WI38 (cell line): Measurements from ENCODE around the gene CLSTN2.
"Not testable (repeated sequence)": the region's sequence is repeated elsewhere in the genome, so short reads cannot be mapped to it uniquely, and the experiment has no call there.

Experiments used
- H3K4me3 ChIP-seq: 2 replicates; pipeline ENCODE4 v1.5.1; 2011; ENCODE audit warnings: low read depth, mild to moderate bottlenecking, control low read depth, low read length
- TF ChIP-seq, protein P1 (sequence below): IDR thresholded peaks from 2 replicates; pipeline ENCODE4 v1.5.1; 2012; ENCODE audit warnings: low read depth, mild to moderate bottlenecking, control low read depth, low read length

Gene CLSTN2

GRCh38 chr3:140406655-140407054 is 471.7 kb downstream of the CLSTN2 start:
- TF ChIP-seq, protein P1, sequence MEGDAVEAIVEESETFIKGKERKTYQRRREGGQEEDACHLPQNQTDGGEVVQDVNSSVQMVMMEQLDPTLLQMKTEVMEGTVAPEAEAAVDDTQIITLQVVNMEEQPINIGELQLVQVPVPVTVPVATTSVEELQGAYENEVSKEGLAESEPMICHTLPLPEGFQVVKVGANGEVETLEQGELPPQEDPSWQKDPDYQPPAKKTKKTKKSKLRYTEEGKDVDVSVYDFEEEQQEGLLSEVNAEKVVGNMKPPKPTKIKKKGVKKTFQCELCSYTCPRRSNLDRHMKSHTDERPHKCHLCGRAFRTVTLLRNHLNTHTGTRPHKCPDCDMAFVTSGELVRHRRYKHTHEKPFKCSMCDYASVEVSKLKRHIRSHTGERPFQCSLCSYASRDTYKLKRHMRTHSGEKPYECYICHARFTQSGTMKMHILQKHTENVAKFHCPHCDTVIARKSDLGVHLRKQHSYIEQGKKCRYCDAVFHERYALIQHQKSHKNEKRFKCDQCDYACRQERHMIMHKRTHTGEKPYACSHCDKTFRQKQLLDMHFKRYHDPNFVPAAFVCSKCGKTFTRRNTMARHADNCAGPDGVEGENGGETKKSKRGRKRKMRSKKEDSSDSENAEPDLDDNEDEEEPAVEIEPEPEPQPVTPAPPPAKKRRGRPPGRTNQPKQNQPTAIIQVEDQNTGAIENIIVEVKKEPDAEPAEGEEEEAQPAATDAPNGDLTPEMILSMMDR, result no peak
- no peak overlapping the region for H3K4me3 ChIP-seq

DNA sequence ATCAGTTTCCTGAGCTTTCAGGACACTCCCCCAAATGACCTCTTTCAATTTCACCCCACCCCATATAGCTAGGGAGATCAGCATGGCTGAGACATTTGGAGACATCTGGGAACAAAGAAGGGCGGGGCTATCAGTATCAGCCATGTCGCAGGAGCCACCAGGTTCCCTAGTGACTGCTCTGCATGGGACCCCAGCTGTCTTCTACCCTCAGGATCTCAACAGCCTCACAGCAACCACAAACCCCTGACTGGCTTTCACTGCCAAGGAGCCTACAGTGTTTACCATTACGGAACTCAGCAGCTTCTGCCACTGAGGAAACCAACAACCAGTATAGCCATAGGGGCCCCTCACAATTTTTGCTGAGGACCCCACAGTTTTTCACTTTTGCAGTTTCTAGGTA is 473.3 kb downstream of the CLSTN2 start:
- TF ChIP-seq, protein P1, result no peak

DNA sequence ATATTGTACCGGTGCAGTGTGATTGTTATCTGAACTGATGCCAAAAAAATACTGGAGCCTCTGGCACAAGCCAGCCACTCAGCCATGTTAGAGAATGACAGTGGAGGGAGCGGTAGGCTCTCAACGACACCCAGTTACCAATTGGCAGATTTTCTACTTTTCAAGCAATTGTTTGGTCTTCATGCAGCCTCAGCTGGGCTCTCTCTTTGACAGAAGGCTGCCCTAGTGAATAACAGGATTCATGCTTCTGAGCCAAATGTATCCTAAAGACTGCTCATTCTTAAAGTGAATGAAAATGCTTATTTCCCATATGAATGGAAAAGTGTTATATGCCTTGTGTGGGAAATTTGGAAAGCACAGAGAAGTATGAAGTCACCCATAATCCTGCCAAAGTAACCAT is 481.7 kb downstream of the CLSTN2 start:
- no peak overlapping the region for H3K4me3 ChIP-seq
- TF ChIP-seq, protein P1, result no peak

More for the DNA sequence above, 473.3 kb downstream of the CLSTN2 start:
- no peak overlapping the region for H3K4me3 ChIP-seq

GRCh38 chr3:140420621-140421357 is 485.8 kb downstream of the CLSTN2 start:
- TF ChIP-seq, protein P1, result no peak

DNA sequence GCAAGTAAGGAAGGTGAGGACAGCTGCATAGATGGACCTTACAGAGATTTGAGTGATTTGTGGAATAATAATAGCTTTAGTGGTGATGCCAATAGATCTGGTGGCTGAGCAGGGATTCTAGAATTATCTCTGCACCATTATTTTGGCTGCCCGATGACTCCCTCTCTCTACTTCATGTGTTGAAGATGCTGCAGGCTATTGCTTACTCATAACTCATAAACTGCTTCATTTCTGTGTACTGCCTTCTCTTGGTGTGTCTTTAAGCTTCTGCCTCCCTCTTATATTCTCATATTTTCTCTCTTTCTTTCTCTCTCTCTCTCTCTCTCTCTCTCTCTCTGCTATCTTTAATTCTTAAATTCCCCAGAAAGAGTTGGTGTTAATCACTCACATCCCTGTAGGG is 486.9 kb downstream of the CLSTN2 start:
- no peak overlapping the region for H3K4me3 ChIP-seq
- TF ChIP-seq, protein P1, result no peak

More at GRCh38 chr3:140420621-140421357, 485.8 kb downstream of the CLSTN2 start:
- no peak overlapping the region for H3K4me3 ChIP-seq

DNA sequence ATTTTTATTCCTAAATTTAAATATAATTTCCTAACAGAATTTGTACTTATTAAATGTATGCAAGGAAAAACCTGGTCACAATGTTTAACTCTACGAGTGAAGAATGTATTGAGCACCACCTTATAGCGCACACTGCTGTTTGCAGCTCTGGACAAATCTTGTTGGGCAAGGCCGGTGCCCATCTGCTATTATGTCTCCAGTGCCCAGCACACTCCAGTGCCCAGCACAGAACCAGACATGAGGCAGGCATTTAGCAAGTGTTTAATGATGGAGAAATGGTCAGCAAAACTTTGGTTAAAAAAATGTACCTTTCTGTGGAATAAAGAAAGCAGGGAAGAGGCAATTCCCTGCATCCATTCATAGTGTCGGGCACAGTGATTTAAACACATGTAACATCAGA is 488.2 kb downstream of the CLSTN2 start:
- TF ChIP-seq, protein P1, result no peak
- H3K4me3 ChIP-seq, result no peak overlapping the region

DNA sequence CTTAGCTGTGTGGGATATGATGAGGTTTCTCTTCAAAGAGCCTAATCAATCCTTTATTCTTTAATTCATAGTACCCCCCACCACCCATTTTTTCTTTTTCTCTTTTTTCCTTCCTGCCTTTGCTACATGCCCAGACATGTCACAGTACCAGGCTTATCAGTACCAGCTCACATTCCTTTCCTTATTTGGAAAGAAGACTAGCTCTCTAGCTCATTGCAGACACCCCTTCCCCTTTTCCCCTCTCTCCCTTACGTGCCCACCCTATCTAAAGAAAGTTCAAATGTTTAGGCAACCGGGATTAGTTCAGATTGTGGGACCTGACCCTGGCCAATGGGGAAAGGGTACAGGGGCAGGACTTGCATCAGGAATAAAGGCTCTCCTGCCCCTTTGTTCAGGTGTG is 488.6 kb downstream of the CLSTN2 start:
- H3K4me3 ChIP-seq, result not testable (repeated sequence)

DNA sequence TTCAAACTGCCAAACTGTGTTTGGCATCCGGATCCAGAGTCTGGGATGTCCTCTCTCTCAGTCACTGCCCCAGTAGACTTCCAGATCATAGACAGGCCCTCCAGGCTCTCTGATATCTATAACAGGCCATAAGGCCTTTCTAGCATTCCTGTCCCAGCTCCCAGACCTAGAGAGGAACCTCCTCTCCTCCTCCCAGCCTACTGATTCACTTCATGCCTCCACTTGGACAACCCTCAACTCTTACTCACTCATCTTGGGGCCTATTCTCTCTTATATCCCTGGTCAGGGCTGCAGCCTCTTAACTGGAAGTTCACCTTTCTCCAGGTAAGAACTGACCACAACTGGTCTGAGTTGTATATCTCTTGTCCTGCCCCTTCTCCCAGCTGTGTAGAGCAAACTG is 489.2 kb downstream of the CLSTN2 start:
- H3K4me3 ChIP-seq, result no peak overlapping the region
- TF ChIP-seq, protein P1, result no peak
